HepG2 (cell line): ENCODE results near the gene FMO2. TPM values are rescaled to one million over a fixed set of nuclear protein-coding genes. Genes with fewer than 3 reads are reported as not detected.

Experiments used
- ATAC-seq: fragments of 200-7000 bp; cut with Tn5 transposase; 3 replicates; pipeline ENCODE4 v1.9.1; 2020; ENCODE audit warnings: mild to moderate bottlenecking, moderate library complexity
- BruUV-seq: library from RNA; stranded (reverse); fragments of 400-500 nt; replicated peaks from 2 replicates; lab custom pipeline; 2021; lab: Mats Ljungman, UMichigan
- CTCF ChIA-PET: fragments of 300-600 bp; formaldehyde crosslinking; extraction: SDS; loops from one replicate; lab custom pipeline; 2021; ENCODE audit warnings: low total read pairs, inconsistent platforms, low intra/inter-chr PET ratio; lab: Yijun Ruan, JAX
- POLR2A ChIA-PET: fragments of 350-600 bp; sonication (Branson Sonifier 250); formaldehyde crosslinking; loops from one replicate; lab custom pipeline; 2020; ENCODE audit warnings: antibody characterized with exemption, inconsistent platforms; lab: Yijun Ruan, JAX
- DNase-seq: peaks from one replicate; pipeline ENCODE4 v3.0.0-alpha.2; 2015; ENCODE audit warnings: low spot score
- FAIRE-seq: peaks from 3 replicates; lab custom pipeline; 2011; peaks lifted over from hg19 to GRCh38; lab: Jason Lieb, UNC
- H2AFZ ChIP-seq: one replicate; pipeline ENCODE4 v1.6.1; 2011; ENCODE audit warnings: low read length, inconsistent platforms
- H3K27ac ChIP-seq: fragments of 300-600 bp; 3 replicates; pipeline ENCODE4 v1.8.0; 2011; ENCODE audit warnings: mixed run types, mild to moderate bottlenecking, mixed read lengths, low read length, inconsistent platforms; ENCODE audit not compliant: insufficient read depth; ENCODE audit errors: extremely low read length
- H3K27me3 ChIP-seq, 2 experiments: fragments of 200-600 bp in 1 of 2; 2 replicates in 1 of 2; 3 replicates in 1 of 2; pipeline versions ENCODE4 v1.6.0 to v1.8.0; 2011; ENCODE audit warnings: low read length in 2 of 2, mild to moderate bottlenecking in 2 of 2, moderate library complexity in 2 of 2, inconsistent platforms in 1 of 2; ENCODE audit not compliant: insufficient read depth in 2 of 2, control insufficient read depth in 1 of 2
- H3K36me3 ChIP-seq, 2 experiments: fragments of 200-600 bp in 1 of 2; replicated peaks in 1 of 2; 2 replicates in 1 of 2; 3 replicates in 1 of 2; pipeline versions ENCODE4 v1.5.1 to v1.8.0; 2011; ENCODE audit warnings: low read length in 2 of 2, inconsistent platforms in 1 of 2; ENCODE audit not compliant: insufficient read depth in 2 of 2, control insufficient read depth in 1 of 2
- H3K4me1 ChIP-seq: 2 replicates; pipeline ENCODE4 v1.5.1; 2012; ENCODE audit warnings: low read length, inconsistent platforms; ENCODE audit not compliant: insufficient read depth
- H3K4me2 ChIP-seq: 2 replicates; pipeline ENCODE4 v1.6.0; 2011; ENCODE audit warnings: low read depth, low read length, inconsistent platforms
- H3K4me3 ChIP-seq, 3 experiments: fragments of 200-600 bp in 1 of 3; sonication (generic), shearing (Covaris generic) in 1 of 3; replicated peaks in 1 of 3; 2 replicates each; pipeline ENCODE4 v1.5.1; 2011 to 2016; ENCODE audit warnings: low read length in 3 of 3, inconsistent platforms in 2 of 3, low read depth in 2 of 3, mild to moderate bottlenecking in 2 of 3, control low read depth in 1 of 3, mixed read lengths in 1 of 3; ENCODE audit not compliant: insufficient read depth in 1 of 3
- H3K79me2 ChIP-seq: one replicate; pipeline ENCODE4 v1.6.1; 2011; ENCODE audit warnings: low read length, inconsistent platforms; ENCODE audit not compliant: insufficient read depth
- H3K9ac ChIP-seq: 2 replicates; pipeline ENCODE4 v1.6.0; 2011; ENCODE audit warnings: mild to moderate bottlenecking, low read depth, low read length, inconsistent platforms; ENCODE audit not compliant: insufficient read depth
- H3K9me3 ChIP-seq: 2 replicates; pipeline ENCODE4 v1.5.1; 2012; ENCODE audit warnings: mild to moderate bottlenecking, low read length
- H4K20me1 ChIP-seq: 2 replicates; pipeline ENCODE4 v1.6.0; 2011; ENCODE audit warnings: inconsistent platforms, mild to moderate bottlenecking, low read length, moderate library complexity; ENCODE audit not compliant: insufficient read depth
- ATF6 ChIP-seq: sonication (generic); formaldehyde crosslinking; conservative IDR thresholded peaks from 2 replicates; pipeline ENCODE4 v1.4.0; 2020; ENCODE audit warnings: missing genetic modification reagents
- FOXJ3 ChIP-seq: sonication (generic); formaldehyde crosslinking; IDR thresholded peaks from 2 replicates; pipeline ENCODE4 v1.4.0; 2020; ENCODE audit warnings: missing genetic modification reagents, mild to moderate bottlenecking, borderline replicate concordance
- IRX3 ChIP-seq: sonication (generic); formaldehyde crosslinking; IDR thresholded peaks from 2 replicates; pipeline ENCODE4 v1.8.1; 2023; ENCODE audit warnings: mild to moderate bottlenecking, low read depth, missing genetic modification reagents, borderline replicate concordance
- ZBTB7A ChIP-seq: sonication (generic); formaldehyde crosslinking; IDR thresholded peaks from 2 replicates; pipeline ENCODE4 v1.8.0; 2022; ENCODE audit warnings: mild to moderate bottlenecking, missing genetic modification reagents
- ZNF292 ChIP-seq: sonication (generic); formaldehyde crosslinking; IDR thresholded peaks from 2 replicates; pipeline ENCODE4 v1.8.1; 2022; ENCODE audit warnings: mild to moderate bottlenecking, low read depth, missing genetic modification reagents, borderline replicate concordance
- ZNF326 ChIP-seq: sonication (generic); formaldehyde crosslinking; IDR thresholded peaks from 2 replicates; pipeline ENCODE4 v1.4.0; 2020; ENCODE audit warnings: missing genetic modification reagents, borderline replicate concordance
- ZNF558 ChIP-seq: sonication (generic); formaldehyde crosslinking; IDR thresholded peaks from 2 replicates; pipeline ENCODE4 v1.9.0; 2022; ENCODE audit warnings: mild to moderate bottlenecking, missing genetic modification reagents, borderline replicate concordance
- ZNF619 ChIP-seq: sonication (generic); formaldehyde crosslinking; IDR thresholded peaks from 2 replicates; pipeline ENCODE4 v1.4.0; 2020; ENCODE audit warnings: mild to moderate bottlenecking, missing genetic modification reagents
- WGBS: methylation state at CpG from one replicate; pipeline ENCODE4 v1.1.6; 2017; ENCODE audit warnings: low lambda C conversion rate; 5-methylcytosine and 5-hydroxymethylcytosine counted together
- in situ Hi-C: cut with HindIII; loops from 2 replicates; pipeline ENCODE4 v1.10.0; 2017; ENCODE audit warnings: low pct_unique_long_range_greater_than_20kb; ENCODE audit not compliant: extremely low pct_ligation_motif_present
- intact Hi-C: fragments of 100-400 bp; cut with micrococcal nuclease; formaldehyde crosslinking; loops from one replicate; pipeline ENCODE4 v1.10.0; 2022; ENCODE audit not compliant: unreplicated experiment
- polyA plus RNA-seq, 8 experiments: library from polyadenylated mRNA; depleted of rRNA in 3 of 8; stranded (reverse) in 7 of 8; unstranded in 1 of 8; fragments of >200 nt; fragmentation: Illumina TruSeq in 4 of 8; extraction: Trizol in 4 of 8; gene quantifications; 2 replicates each; pipeline versions ENCODE4 v1.2.1 to v1.2.3, GENCODE V29; 2011 to 2016; ENCODE audit warnings: low read depth in 4 of 8, missing spikeins in 1 of 8, mixed read lengths in 1 of 8; ENCODE audit not compliant: insufficient read depth in 1 of 8
- total RNA-seq, 5 experiments: library from RNA; depleted of rRNA; stranded (reverse); fragments of >200 nt; fragmentation: Illumina TruSeq; extraction: Trizol; gene quantifications; 2 replicates each; pipeline ENCODE4 v1.2.3, GENCODE V29; 2016; ENCODE audit warnings: low read depth in 1 of 5
- TF ChIP-seq, protein P1 (sequence below): IDR thresholded peaks from 2 replicates; pipeline ENCODE4 v1.6.1; 2016; ENCODE audit warnings: control low read depth

The FMO2 gene
- total and polyA plus RNA-seq, 2 of the 13 experiments (the other 11 are each of a cell fraction or from before 2014, with no cell fraction given): not detected

DNA sequence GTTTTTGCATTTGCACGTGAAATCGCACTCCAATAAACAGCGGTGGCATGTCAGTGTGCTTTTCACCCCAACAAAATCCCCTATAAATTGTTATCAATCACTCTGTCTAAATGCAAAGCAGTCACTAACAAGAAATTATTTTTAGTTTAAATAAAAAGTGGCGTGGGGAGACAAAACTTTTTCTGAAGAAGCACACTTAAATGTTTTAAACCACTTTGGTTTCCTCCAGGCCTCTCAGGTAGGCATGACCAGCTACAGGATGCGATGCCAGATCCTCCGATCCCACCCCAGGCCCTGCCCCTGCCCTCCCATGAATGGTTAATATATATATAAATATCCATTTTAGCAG, 66.8 kb downstream of the FMO2 start (continued):
- TF ChIP-seq ZBTB7A (CRISPR knock-in tag): no peak
- TF ChIP-seq, all 625 proteins: peak for 0

GRCh38 chr1:171252482-171252881, 67.4 kb downstream of the FMO2 start:
- Histone ChIP-seq H3K4me2 (no peak overlapping the region), H3K27ac (no peak overlapping the region), H3K27me3 (peaks cover 0 to 17% of the 10 kb centered on the region in 2 experiments; a peak in 2 of 5 replicates), H3K9ac (no peak overlapping the region), H3K36me3 (no peaks in the 10 kb centered on the region), H2AFZ (no peak overlapping the region), H3K9me3 (no peaks in the 10 kb centered on the region), H3K4me3 (no peak overlapping the region), H4K20me1 (no peaks in the 10 kb centered on the region), H3K79me2 (no peaks in the 10 kb centered on the region), H3K4me1 (no peaks in the 10 kb centered on the region)
- no peak for FAIRE-seq
- in situ Hi-C loops (no loop called here), intact Hi-C loops (no loop called here)
- TF ChIP-seq, protein P1, sequence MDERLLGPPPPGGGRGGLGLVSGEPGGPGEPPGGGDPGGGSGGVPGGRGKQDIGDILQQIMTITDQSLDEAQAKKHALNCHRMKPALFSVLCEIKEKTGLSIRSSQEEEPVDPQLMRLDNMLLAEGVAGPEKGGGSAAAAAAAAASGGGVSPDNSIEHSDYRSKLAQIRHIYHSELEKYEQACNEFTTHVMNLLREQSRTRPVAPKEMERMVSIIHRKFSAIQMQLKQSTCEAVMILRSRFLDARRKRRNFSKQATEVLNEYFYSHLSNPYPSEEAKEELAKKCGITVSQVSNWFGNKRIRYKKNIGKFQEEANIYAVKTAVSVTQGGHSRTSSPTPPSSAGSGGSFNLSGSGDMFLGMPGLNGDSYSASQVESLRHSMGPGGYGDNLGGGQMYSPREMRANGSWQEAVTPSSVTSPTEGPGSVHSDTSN: no peak
- TF ChIP-seq IRX3 (CRISPR knock-in tag) (no peak), ZNF619 (CRISPR knock-in tag) (no peak), FOXJ3 (CRISPR knock-in tag) (no peak), ZNF326 (no peak), ZNF558 (CRISPR knock-in tag) (no peak), ATF6 (CRISPR knock-in tag) (no peak), ZNF292 (CRISPR knock-in tag) (no peak)
- BruUV-seq: no TSS peak
- no peak for DNase-seq
- WGBS: 52% methylated on average over 5 of the region's 5 CpGs
- CTCF ChIA-PET: no interaction called here
- ATAC-seq: no peak
- POLR2A ChIA-PET: no interaction called here
